Activated T-helper 1 cell treated with anti-CD3 and anti-CD28 coated beads, Interleukin-12 subunit alpha, Interleukin-12 subunit beta, Interleukin-2, Interleukin-4 antibody, amounts not matched to agents 30 ng/mL and 10 ng/mL and 1 ng/mL, durations not matched to agents 14 hours and 24 hours and 36 hours (primary cell): Measurements from ENCODE around the gene ALPG. TPM values are rescaled to one million over a fixed set of nuclear protein-coding genes. Genes with fewer than 3 reads are reported as not detected.
"Not testable (repeated sequence)": the region's sequence is repeated elsewhere in the genome, so short reads cannot be mapped to it uniquely, and the experiment has no call there.

ENCODE experiments used
- DNase-seq: peaks from one replicate; pipeline ENCODE4 v3.0.0; 2021; ENCODE audit warnings: low spot score
- H3K27ac Mint-ChIP-seq: one replicate; pipeline ENCODE4 v1.8.0; 2021; ENCODE audit warnings: mild to moderate bottlenecking, mixed read lengths
- H3K27me3 Mint-ChIP-seq: one replicate; pipeline ENCODE4 v1.8.0; 2022; ENCODE audit warnings: mild to moderate bottlenecking, moderate library complexity, mixed read lengths; ENCODE audit not compliant: insufficient read depth
- H3K36me3 Mint-ChIP-seq: one replicate; pipeline ENCODE4 v1.8.0; 2021; ENCODE audit warnings: low read depth, mixed read lengths
- H3K4me1 Mint-ChIP-seq: one replicate; pipeline ENCODE4 v1.8.0; 2021; ENCODE audit warnings: low read depth, mixed read lengths
- H3K4me3 Mint-ChIP-seq: one replicate; pipeline ENCODE4 v1.8.0; 2021; ENCODE audit warnings: mild to moderate bottlenecking, moderate library complexity, mixed read lengths
- H3K9me3 Mint-ChIP-seq: one replicate; pipeline ENCODE4 v1.8.0; 2021; ENCODE audit warnings: mixed read lengths
- intact Hi-C: fragments of 100-400 bp; cut with micrococcal nuclease; formaldehyde crosslinking; loops from one replicate; pipeline ENCODE4 v1.15.1; 2024
- total RNA-seq: library from RNA; stranded (reverse); gene quantifications from 2 replicates; pipeline ENCODE4 v1.2.3, GENCODE V29; 2022

Gene ALPG
- total RNA-seq, 1 donor from 2014 or later, result not detected

DNA sequence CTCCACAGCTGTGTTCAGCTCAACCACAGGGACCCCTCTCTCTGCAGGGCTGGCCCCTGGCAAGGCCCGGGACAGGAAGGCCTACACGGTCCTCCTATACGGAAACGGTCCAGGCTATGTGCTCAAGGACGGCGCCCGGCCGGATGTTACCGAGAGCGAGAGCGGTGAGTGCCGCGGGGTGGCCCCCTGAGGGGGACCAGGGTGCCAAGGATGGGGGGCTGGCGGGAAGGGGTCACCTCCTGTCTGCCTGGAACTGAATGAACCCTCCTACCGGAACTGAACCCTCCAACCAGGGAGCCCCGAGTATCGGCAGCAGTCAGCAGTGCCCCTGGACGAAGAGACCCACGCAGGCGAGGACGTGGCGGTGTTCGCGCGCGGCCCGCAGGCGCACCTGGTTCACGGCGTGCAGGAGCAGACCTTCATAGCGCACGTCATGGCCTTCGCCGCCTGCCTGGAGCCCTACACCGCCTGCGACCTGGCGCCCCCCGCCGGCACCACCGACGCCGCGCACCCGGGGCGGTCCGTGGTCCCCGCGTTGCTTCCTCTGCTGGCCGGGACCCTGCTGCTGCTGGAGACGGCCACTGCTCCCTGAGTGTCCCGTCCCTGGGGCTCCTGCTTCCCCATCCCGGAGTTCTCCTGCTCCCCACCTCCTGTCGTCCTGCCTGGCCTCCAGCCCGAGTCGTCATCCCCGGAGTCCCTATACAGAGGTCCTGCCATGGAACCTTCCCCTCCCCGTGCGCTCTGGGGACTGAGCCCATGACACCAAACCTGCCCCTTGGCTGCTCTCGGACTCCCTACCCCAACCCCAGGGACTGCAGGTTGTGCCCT, 25.2 kb upstream of the ALPG start:
- H3K27ac Mint-ChIP-seq, intact Hi-C loops, H3K9me3 Mint-ChIP-seq, H3K4me3 Mint-ChIP-seq, H3K36me3 Mint-ChIP-seq, H3K4me1 Mint-ChIP-seq, DNase-seq: not testable (repeated sequence)
- H3K27me3 Mint-ChIP-seq, result peaks cover 42% of the 10 kb centered on the region

GRCh38 chr2:232382331-232383225, 24.1 kb upstream of the ALPG start:
- Mint-ChIP-seq H3K36me3 (no peaks in the 10 kb centered on the region), H3K4me1 (no peaks in the 10 kb centered on the region), H3K9me3 (no peaks in the 10 kb centered on the region), H3K27ac (no peak overlapping the region), H3K27me3 (peaks cover 45% of the 10 kb centered on the region), H3K4me3 (no peak overlapping the region)
- intact Hi-C loops, result no loop called here
- DNase-seq, result no peak

GRCh38 chr2:232384466-232384865, 22.2 kb upstream of the ALPG start:
- H3K27ac Mint-ChIP-seq, result no peak overlapping the region

DNA sequence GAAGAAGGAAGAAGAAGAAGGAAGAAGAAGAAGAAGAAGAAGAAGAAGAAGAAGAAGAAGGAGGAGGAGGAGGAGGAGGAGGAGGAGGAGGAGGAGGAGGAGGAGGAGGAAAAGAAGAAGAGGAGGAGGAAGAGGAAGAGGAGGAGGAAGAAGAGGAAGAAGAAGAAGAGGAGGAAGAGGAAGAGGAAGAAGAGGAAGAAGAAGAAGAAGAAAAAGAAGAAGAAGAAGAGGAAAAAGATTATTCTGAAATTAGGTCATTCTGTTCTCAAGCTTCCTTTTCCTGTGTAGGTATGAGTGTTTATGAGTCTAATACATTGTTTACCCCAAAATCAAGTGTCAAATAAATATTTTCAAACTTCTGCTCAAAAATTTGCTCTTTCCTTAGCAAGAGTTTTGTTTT, 21.6 kb upstream of the ALPG start:
- H3K27ac Mint-ChIP-seq, H3K9me3 Mint-ChIP-seq: not testable (repeated sequence)

More at GRCh38 chr2:232384466-232384865, 22.2 kb upstream of the ALPG start:
- Mint-ChIP-seq H3K4me3 (no peak overlapping the region), H3K4me1 (no peaks in the 10 kb centered on the region), H3K9me3 (no peaks in the 10 kb centered on the region), H3K36me3 (no peaks in the 10 kb centered on the region), H3K27me3 (peaks cover 49% of the 10 kb centered on the region)
- intact Hi-C loops, result no loop called here
- no peak for DNase-seq

GRCh38 chr2:232385660-232386489, 20.8 kb upstream of the ALPG start:
- Mint-ChIP-seq H3K27ac (no peak overlapping the region), H3K4me3 (no peak overlapping the region), H3K9me3 (no peaks in the 10 kb centered on the region)

More for the DNA sequence above, 21.6 kb upstream of the ALPG start:
- peaks cover 54% of the 10 kb centered on the region for H3K27me3 Mint-ChIP-seq
- H3K4me1 Mint-ChIP-seq, H3K4me3 Mint-ChIP-seq, intact Hi-C loops, H3K36me3 Mint-ChIP-seq, DNase-seq: not testable (repeated sequence)

GRCh38 chr2:232386490-232386739, 20.2 kb upstream of the ALPG start:
- DNase-seq, result no peak
- no peaks in the 10 kb centered on the region for H3K4me1 Mint-ChIP-seq
- H3K9me3 Mint-ChIP-seq, result no peaks in the 10 kb centered on the region
- no peaks in the 10 kb centered on the region for H3K36me3 Mint-ChIP-seq
- peaks cover 61% of the 10 kb centered on the region for H3K27me3 Mint-ChIP-seq
- intact Hi-C loops, result no loop called here
- no peak overlapping the region for H3K4me3 Mint-ChIP-seq
- no peak overlapping the region for H3K27ac Mint-ChIP-seq

More at GRCh38 chr2:232385660-232386489, 20.8 kb upstream of the ALPG start:
- Mint-ChIP-seq H3K4me1 (no peaks in the 10 kb centered on the region), H3K27me3 (peaks cover 59% of the 10 kb centered on the region), H3K36me3 (no peaks in the 10 kb centered on the region)
- intact Hi-C loops, result no loop called here
- DNase-seq, result no peak

- H3K27ac Mint-ChIP-seq, result no peak overlapping the region
- DNase-seq, result no peak
- H3K27me3 Mint-ChIP-seq, result peaks cover 60% of the 10 kb centered on the region
- no peaks in the 10 kb centered on the region for H3K4me1 Mint-ChIP-seq
- no peaks in the 10 kb centered on the region for H3K9me3 Mint-ChIP-seq
- no peaks in the 10 kb centered on the region for H3K36me3 Mint-ChIP-seq
- intact Hi-C loops, result no loop called here
- H3K4me3 Mint-ChIP-seq, result no peak overlapping the region
Observed at GRCh38 chr2:232386740-232387450, 19.7 kb upstream of the ALPG start.

GRCh38 chr2:232387451-232388171, 19.0 kb upstream of the ALPG start:
- DNase-seq, result no peak

DNA sequence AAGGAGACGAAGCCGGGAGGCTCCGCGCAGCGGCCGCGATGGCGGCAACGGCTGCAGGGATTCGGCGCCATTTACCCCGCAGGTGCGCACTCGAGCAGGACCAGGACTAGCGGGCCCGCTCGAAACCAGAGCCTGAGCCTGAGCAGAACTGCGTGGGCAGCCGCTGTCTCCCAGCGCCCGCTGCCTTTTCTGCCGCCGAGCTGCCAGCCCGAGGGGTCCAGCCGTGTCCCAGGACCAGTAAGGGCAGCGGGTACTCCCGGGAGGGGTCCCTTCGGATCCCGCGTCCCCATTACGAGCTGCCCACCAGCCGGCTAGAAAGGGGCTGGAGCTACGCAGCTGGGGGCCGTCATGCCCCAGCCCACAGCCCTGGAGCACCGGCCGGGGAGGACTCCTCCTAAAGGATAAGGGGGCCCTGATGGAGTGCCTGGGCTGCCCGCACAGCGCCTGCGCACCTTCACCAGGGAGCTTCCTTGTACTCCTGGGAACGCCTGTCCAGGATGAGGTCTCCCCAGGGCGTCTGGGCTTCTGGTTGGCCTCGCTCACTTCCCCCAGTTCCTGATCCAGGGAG, 18.2 kb upstream of the ALPG start:
- H3K4me1 Mint-ChIP-seq, result no peaks in the 10 kb centered on the region
- H3K4me3 Mint-ChIP-seq, result no peak overlapping the region
- H3K9me3 Mint-ChIP-seq, result no peaks in the 10 kb centered on the region
- H3K27me3 Mint-ChIP-seq, result peaks cover 50% of the 10 kb centered on the region
- no peak for DNase-seq
- intact Hi-C loops, result no loop called here
- no peak overlapping the region for H3K27ac Mint-ChIP-seq
- no peaks in the 10 kb centered on the region for H3K36me3 Mint-ChIP-seq

More at GRCh38 chr2:232387451-232388171, 19.0 kb upstream of the ALPG start:
- H3K27ac Mint-ChIP-seq, result no peak overlapping the region
- H3K4me3 Mint-ChIP-seq, result no peak overlapping the region
- intact Hi-C loops, result no loop called here
- no peaks in the 10 kb centered on the region for H3K4me1 Mint-ChIP-seq
- H3K27me3 Mint-ChIP-seq, result peaks cover 57% of the 10 kb centered on the region
- no peaks in the 10 kb centered on the region for H3K36me3 Mint-ChIP-seq
- H3K9me3 Mint-ChIP-seq, result no peaks in the 10 kb centered on the region

DNA sequence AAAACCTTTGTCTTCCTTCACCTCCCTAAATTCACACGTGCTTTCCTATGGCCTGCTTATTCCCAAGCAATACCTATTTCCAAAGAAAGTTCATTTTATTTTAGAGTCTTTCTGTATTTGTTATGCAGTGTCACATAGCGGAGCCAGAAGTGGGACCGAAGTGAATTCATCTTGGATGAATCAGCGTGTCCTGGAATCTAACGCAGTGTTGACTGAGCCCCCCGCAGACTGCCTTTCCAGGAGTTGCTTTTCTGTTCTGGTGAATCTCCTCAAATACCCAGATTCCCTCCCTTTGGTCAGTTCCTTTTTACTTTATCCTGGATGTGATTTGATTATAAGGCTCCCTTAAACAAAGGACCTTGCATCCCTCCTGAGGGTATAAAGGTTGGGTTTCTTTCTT, 17.3 kb upstream of the ALPG start:
- H3K27me3 Mint-ChIP-seq, result peaks cover 43% of the 10 kb centered on the region
- no peak overlapping the region for H3K27ac Mint-ChIP-seq
- no peaks in the 10 kb centered on the region for H3K4me1 Mint-ChIP-seq
- H3K36me3 Mint-ChIP-seq, result no peaks in the 10 kb centered on the region
- intact Hi-C loops, result no loop called here
- no peaks in the 10 kb centered on the region for H3K9me3 Mint-ChIP-seq
- no peak overlapping the region for H3K4me3 Mint-ChIP-seq
- no peak for DNase-seq

DNA sequence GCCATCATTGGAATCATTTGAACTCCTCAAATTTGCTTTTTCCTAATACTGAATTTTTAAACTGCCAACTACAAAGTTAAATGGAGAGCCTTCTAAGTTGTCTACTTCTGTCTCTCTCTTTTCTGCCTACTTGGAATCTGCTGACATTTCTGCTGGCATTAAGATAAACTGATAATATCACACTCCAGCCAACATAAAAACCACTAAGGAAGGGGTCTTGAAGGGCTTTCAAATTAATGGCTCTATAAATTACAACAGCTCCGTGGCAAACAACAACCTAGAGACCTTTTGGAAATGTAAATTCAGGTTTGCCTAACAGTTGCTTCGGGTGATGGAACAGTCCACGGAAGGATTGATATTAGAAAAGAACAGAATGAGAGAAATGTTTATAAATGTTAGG, 16.0 kb upstream of the ALPG start:
- H3K4me3 Mint-ChIP-seq, result no peak overlapping the region
- intact Hi-C loops, result no loop called here
- H3K36me3 Mint-ChIP-seq, result no peaks in the 10 kb centered on the region
- H3K9me3 Mint-ChIP-seq, result no peaks in the 10 kb centered on the region
- DNase-seq, result no peak
- no peak overlapping the region for H3K27ac Mint-ChIP-seq
- no peaks in the 10 kb centered on the region for H3K4me1 Mint-ChIP-seq
- H3K27me3 Mint-ChIP-seq, result peaks cover 30% of the 10 kb centered on the region
